ENCODE results near the gene MET. TPM values are rescaled to one million over a fixed set of nuclear protein-coding genes. Genes with fewer than 3 reads are reported as not detected.

MET gene
- total and polyA plus RNA-seq, 2 of the 13 experiments (the other 11 are each of a cell fraction or from before 2014, with no cell fraction given): 21.8 to 31.5 TPM

- TF ChIP-seq GABPA (IDR thresholded peaks at IDR 0.05; ENCODE audit: low read depth, low read length) (no peak), GABPA (CRISPR knock-in tag; IDR thresholded peaks at IDR 0.05; ENCODE audit: low read depth) (0 out of 2 replicates have a peak, but pooled peaks have one; percentile 10), NR1H2 (CRISPR knock-in tag; IDR thresholded peaks at IDR 0.05; ENCODE audit: borderline replicate concordance, low read depth) (no peak), ZBTB37 (CRISPR knock-in tag; IDR thresholded peaks at IDR 0.05) (no peak), ZNF687 (CRISPR knock-in tag; IDR thresholded peaks at IDR 0.05) (no peak), TGIF2 (CRISPR knock-in tag; IDR thresholded peaks at IDR 0.05) (no peak), THAP7 (CRISPR knock-in tag; IDR thresholded peaks at IDR 0.05) (no peak), NR3C1 (CRISPR knock-in tag; IDR thresholded peaks at IDR 0.05) (no peak), CTCF (CRISPR knock-in tag; IDR thresholded peaks at IDR 0.05) (no peak), SALL2 (CRISPR knock-in tag; IDR thresholded peaks at IDR 0.05) (no peak), ZNF569 (CRISPR knock-in tag; IDR thresholded peaks at IDR 0.05; ENCODE audit: borderline replicate concordance) (no peak), ZNF143 (CRISPR knock-in tag; IDR thresholded peaks at IDR 0.05) (no peak), NCOR1 (IDR thresholded peaks at IDR 0.05; ENCODE audit: borderline replicate concordance, low read length) (no peak; the same call in 1 of the 2 replicates), PLSCR1 (CRISPR knock-in tag; IDR thresholded peaks at IDR 0.05; ENCODE audit: borderline replicate concordance) (no peak), THAP9 (CRISPR knock-in tag; IDR thresholded peaks at IDR 0.05; ENCODE audit: borderline replicate concordance) (no peak), TOE1 (CRISPR knock-in tag; IDR thresholded peaks at IDR 0.05) (no peak; the same call in 1 of the 2 replicates)
Measured at GRCh38 chr7:116806046-116806944, 134.3 kb downstream of the MET start (continued).

Measured in HepG2 (cell line).